PC-3 (cell line): Measurements from ENCODE around the gene KRT86.

Experiments
- CTCF ChIP-seq: fragments of 300-600 bp; sonication (generic); conservative IDR thresholded peaks from 2 replicates; pipeline ENCODE4 v1.5.1; 2017; ENCODE audit warnings: antibody characterized with exemption, low read depth, mild to moderate bottlenecking, low read length
- EZH2 ChIP-seq: fragments of 300-600 bp; sonication (generic); IDR thresholded peaks from one replicate; pipeline ENCODE4 v1.6.1; 2017; ENCODE audit warnings: antibody characterized with exemption, mild to moderate bottlenecking, low read length; ENCODE audit not compliant: unreplicated experiment

GRCh38 chr12:52354200-52354599 is 79.8 kb downstream of the KRT86 start:
- TF ChIP-seq CTCF (no peak), EZH2 (no peak)
